HL-60 (cell line): ENCODE measurements around the gene MARS2.

ENCODE experiments used
- CTCF ChIP-seq: IDR thresholded peaks from one replicate; pipeline ENCODE4 v1.5.1; 2011; ENCODE audit warnings: low read length, control low read depth, inconsistent platforms; ENCODE audit not compliant: insufficient read depth
- REST ChIP-seq: IDR thresholded peaks from 2 replicates; pipeline ENCODE4 v1.6.1; 2012; ENCODE audit warnings: low read depth; ENCODE audit not compliant: insufficient replicate concordance

GRCh38 chr2:197677056-197677455 is 28.1 kb upstream of the MARS2 start:
- TF ChIP-seq CTCF (no peak), REST (no peak)
